OCI-LY7 (cell line): Measurements from ENCODE around the gene TNNT1.

ENCODE experiments used
- EZH2phosphoT487 ChIP-seq: fragments of 200-600 bp; sonication (generic); IDR thresholded peaks from 2 replicates; pipeline ENCODE4 v1.6.1; 2018; ENCODE audit warnings: low read depth, borderline replicate concordance, mild to moderate bottlenecking, mixed run types, antibody characterized with exemption, low read length, moderate library complexity, mixed read lengths
- TF ChIP-seq, protein P1 (sequence below): fragments of 200-600 bp; sonication (generic); conservative IDR thresholded peaks from 2 replicates; pipeline ENCODE4 v1.5.1; 2014; ENCODE audit warnings: mild to moderate bottlenecking, antibody characterized with exemption, low read length, moderate library complexity, mixed read lengths

DNA sequence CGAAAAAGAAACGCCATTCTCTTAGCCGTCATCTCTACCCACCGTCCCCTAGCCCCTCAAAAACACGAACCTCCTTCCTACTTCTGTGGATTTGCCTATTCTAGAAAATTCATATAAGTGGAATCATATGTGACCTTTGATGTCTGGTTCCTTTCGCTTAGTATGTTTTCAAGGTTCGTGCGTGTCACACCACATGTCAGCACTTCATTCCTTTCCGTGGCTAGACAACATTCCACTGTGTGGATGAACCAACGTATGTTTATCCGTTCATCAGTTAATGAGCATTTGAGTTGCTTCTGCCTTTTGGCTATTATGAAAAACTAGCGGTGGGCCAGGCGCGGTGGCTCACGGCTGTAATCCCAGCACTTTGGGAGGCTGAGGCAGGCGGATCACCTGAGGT is 17.6 kb downstream of the TNNT1 start:
- TF ChIP-seq, protein P1, sequence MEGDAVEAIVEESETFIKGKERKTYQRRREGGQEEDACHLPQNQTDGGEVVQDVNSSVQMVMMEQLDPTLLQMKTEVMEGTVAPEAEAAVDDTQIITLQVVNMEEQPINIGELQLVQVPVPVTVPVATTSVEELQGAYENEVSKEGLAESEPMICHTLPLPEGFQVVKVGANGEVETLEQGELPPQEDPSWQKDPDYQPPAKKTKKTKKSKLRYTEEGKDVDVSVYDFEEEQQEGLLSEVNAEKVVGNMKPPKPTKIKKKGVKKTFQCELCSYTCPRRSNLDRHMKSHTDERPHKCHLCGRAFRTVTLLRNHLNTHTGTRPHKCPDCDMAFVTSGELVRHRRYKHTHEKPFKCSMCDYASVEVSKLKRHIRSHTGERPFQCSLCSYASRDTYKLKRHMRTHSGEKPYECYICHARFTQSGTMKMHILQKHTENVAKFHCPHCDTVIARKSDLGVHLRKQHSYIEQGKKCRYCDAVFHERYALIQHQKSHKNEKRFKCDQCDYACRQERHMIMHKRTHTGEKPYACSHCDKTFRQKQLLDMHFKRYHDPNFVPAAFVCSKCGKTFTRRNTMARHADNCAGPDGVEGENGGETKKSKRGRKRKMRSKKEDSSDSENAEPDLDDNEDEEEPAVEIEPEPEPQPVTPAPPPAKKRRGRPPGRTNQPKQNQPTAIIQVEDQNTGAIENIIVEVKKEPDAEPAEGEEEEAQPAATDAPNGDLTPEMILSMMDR, result no peak
- TF ChIP-seq EZH2phosphoT487, result no peak
